ENCODE data around the gene CTSC.

DNA sequence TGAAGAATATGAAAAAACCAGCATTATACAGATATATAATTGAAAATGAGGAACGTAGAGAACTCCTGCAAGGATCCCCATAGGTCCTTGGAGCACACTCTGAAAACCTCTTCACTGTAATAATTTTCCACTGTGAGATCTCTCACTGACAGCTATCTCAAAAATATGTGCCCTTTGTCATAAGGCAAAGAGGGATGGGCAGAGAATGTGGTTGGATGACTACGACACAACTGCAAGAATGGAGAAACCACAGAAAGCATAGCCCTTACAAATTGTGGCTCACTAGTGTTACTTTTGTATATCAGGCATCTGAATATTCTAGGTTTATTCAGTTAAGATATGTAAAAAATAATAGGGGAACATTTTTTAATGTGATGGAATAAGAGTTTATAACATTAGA is 7.9 kb upstream of the CTSC start:
- no peak for TF ChIP-seq YY1 (IDR thresholded peaks at IDR 0.05; ENCODE audit: low read depth)
- TF ChIP-seq, protein P1, sequence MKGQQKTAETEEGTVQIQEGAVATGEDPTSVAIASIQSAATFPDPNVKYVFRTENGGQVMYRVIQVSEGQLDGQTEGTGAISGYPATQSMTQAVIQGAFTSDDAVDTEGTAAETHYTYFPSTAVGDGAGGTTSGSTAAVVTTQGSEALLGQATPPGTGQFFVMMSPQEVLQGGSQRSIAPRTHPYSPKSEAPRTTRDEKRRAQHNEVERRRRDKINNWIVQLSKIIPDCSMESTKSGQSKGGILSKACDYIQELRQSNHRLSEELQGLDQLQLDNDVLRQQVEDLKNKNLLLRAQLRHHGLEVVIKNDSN (IDR thresholded peaks at IDR 0.05; ENCODE audit: borderline replicate concordance, low read depth), result no peak
- TF ChIP-seq, protein P2, sequence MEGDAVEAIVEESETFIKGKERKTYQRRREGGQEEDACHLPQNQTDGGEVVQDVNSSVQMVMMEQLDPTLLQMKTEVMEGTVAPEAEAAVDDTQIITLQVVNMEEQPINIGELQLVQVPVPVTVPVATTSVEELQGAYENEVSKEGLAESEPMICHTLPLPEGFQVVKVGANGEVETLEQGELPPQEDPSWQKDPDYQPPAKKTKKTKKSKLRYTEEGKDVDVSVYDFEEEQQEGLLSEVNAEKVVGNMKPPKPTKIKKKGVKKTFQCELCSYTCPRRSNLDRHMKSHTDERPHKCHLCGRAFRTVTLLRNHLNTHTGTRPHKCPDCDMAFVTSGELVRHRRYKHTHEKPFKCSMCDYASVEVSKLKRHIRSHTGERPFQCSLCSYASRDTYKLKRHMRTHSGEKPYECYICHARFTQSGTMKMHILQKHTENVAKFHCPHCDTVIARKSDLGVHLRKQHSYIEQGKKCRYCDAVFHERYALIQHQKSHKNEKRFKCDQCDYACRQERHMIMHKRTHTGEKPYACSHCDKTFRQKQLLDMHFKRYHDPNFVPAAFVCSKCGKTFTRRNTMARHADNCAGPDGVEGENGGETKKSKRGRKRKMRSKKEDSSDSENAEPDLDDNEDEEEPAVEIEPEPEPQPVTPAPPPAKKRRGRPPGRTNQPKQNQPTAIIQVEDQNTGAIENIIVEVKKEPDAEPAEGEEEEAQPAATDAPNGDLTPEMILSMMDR (IDR thresholded peaks at IDR 0.05), result no peak
- TF ChIP-seq NFIC (IDR thresholded peaks at IDR 0.05; ENCODE audit: borderline replicate concordance), result no peak
- TF ChIP-seq GATA2 (CRISPR knock-in tag; IDR thresholded peaks at IDR 0.05), result no peak
- TF ChIP-seq, protein P3, sequence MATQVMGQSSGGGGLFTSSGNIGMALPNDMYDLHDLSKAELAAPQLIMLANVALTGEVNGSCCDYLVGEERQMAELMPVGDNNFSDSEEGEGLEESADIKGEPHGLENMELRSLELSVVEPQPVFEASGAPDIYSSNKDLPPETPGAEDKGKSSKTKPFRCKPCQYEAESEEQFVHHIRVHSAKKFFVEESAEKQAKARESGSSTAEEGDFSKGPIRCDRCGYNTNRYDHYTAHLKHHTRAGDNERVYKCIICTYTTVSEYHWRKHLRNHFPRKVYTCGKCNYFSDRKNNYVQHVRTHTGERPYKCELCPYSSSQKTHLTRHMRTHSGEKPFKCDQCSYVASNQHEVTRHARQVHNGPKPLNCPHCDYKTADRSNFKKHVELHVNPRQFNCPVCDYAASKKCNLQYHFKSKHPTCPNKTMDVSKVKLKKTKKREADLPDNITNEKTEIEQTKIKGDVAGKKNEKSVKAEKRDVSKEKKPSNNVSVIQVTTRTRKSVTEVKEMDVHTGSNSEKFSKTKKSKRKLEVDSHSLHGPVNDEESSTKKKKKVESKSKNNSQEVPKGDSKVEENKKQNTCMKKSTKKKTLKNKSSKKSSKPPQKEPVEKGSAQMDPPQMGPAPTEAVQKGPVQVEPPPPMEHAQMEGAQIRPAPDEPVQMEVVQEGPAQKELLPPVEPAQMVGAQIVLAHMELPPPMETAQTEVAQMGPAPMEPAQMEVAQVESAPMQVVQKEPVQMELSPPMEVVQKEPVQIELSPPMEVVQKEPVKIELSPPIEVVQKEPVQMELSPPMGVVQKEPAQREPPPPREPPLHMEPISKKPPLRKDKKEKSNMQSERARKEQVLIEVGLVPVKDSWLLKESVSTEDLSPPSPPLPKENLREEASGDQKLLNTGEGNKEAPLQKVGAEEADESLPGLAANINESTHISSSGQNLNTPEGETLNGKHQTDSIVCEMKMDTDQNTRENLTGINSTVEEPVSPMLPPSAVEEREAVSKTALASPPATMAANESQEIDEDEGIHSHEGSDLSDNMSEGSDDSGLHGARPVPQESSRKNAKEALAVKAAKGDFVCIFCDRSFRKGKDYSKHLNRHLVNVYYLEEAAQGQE (IDR thresholded peaks at IDR 0.05; ENCODE audit: low read depth, low read length), result no peak
- no peak for TF ChIP-seq SMC3 (IDR thresholded peaks at IDR 0.05; ENCODE audit: low read depth, low read length)
- TF ChIP-seq, protein P4, sequence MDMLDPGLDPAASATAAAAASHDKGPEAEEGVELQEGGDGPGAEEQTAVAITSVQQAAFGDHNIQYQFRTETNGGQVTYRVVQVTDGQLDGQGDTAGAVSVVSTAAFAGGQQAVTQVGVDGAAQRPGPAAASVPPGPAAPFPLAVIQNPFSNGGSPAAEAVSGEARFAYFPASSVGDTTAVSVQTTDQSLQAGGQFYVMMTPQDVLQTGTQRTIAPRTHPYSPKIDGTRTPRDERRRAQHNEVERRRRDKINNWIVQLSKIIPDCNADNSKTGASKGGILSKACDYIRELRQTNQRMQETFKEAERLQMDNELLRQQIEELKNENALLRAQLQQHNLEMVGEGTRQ (IDR thresholded peaks at IDR 0.05; ENCODE audit: borderline replicate concordance, low read depth, low read length), result no peak
- no peak for TF ChIP-seq CHD2 (IDR thresholded peaks at IDR 0.05; ENCODE audit: low read length, partially characterized antibody)
